Mesenteric fat pad (tissue), 1 donor: ENCODE measurements around the gene JAZF1. TPM values are rescaled to one million over a fixed set of nuclear protein-coding genes. Genes with fewer than 3 reads are reported as not detected.
"Not testable (repeated sequence)": the region's sequence is repeated elsewhere in the genome, so short reads cannot be mapped to it uniquely, and the experiment has no call there.

ENCODE experiments used
- DNase-seq: peaks from one replicate; pipeline ENCODE4 v3.0.0-alpha.2; 2020; ENCODE audit warnings: low spot score
- total RNA-seq: library from RNA; stranded (reverse); fragmentation: NEBNext Ultra II Directional; extraction: Animal tissue kit (Norgen Biotek cat#: 25700); gene quantifications from one replicate; pipeline ENCODE4 v1.2.1, GENCODE V29; 2021
- donor health status: DM: yes; HTN: yes; CAD: no.

The JAZF1 gene
- total RNA-seq, 1 donor from 2014 or later: 27.7 TPM

DNA sequence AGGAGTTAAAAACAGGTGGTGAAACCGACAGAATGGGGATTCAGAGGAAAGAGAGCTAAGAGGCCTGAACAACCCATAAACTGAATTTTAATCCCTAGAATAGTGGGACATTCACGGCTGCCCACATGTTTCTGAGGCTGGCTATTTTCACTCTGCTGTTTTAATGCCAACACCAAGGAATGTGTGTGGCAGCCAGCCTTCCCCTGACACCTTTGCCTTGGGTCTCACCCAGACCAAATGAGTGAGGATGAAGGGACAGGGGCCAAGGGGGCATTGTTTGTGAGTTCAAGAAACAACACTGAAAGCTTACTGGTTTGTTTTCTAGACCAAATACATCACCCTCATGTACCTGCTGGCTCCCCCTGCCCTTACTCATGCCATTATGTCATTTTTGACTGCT, 164.3 kb downstream of the JAZF1 start:
- DNase-seq: no peak

DNA sequence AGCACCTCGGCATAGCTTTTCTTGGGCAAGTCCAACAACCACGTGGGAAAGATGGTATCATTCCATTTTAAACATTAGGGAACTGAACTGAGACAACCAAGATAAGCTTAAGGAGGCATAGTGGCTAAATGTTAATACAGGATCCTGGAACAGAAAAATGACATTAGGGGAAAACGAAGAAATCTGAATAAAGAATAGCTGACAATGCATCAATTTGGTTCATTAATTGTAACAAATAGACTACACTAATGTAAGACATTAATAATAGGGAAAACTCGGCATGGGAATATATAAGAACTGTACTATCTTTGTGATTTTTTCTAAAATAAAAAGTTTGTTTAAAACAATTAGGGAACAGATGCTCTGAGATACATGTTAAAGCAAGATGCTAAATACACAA, 165.4 kb downstream of the JAZF1 start:
- DNase-seq: no peak

DNA sequence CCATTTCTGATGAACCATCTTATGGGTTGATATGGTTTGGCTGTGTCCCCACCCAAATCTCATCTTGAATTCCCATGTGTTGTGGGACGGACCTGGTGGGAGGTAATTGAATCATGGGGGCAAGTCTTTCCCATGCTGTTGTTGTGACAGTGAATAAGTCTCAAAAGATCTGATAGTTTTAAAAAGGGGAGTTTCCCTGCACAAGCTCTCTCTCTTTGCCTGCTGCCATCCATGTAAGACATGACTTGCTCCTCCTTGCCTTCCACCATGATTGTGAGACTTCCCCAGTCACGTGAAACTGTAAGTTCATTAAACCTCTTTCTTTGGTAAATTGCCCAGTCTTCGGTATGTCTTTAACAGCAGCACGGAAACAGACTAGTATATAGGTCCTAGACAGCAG, 166.3 kb downstream of the JAZF1 start:
- DNase-seq: not testable (repeated sequence)

DNA sequence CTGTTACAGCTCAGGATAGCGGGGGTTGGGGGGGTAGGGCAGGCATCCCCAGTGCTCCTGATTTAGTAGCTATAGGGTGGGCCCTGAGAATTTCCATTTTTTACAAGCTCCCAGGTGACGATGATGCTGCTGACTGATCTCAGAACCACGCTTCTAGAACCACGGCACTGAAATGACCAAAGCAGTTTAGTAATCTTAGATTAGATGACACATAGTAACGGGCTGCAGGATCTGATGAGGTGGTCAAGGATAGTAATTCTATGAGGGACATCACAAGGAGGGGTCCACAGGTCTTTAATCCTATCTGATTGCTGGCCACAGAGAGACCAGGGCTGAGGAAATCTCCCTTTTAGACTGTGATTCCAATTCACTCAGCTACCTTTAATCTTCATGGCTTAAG, 167.2 kb downstream of the JAZF1 start:
- DNase-seq: no peak

DNA sequence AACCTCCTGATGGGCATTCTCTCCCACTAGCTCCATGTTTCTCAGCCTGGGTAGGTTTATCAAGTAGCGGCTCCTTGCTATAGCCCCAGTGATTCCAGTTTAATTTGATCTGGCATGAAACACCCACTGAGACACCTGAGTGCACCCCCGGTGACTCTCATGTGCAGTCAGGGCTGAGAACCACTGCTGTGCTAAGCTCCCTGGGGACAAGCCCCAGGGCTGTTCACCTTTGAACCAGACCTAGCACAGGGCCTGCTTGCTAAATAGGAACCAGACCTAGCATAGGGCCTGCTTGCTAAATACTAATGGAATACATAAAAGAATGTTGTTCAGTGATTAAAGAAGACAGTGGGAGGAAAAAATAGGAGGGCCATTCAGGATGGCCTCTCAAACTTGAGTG, 167.6 kb downstream of the JAZF1 start:
- DNase-seq: no peak

DNA sequence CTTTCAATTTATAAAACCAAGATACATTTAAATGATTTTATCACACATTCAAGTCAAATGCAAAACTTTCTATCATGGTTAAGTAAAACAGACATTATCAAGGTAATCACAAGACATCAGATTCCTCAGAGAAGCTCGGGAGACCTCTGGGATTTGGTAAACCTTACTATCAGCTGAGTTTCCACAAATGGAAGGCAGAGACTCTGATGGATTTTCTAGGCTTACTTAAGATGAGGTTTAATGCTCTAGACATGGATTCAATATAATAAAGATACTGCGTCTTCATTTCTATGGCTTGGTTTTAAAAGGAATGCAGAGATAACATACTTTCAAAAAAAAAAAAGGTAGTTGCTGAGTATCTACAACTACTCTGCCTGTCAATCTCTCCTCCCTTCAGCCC, 171.7 kb downstream of the JAZF1 start:
- no peak for DNase-seq

DNA sequence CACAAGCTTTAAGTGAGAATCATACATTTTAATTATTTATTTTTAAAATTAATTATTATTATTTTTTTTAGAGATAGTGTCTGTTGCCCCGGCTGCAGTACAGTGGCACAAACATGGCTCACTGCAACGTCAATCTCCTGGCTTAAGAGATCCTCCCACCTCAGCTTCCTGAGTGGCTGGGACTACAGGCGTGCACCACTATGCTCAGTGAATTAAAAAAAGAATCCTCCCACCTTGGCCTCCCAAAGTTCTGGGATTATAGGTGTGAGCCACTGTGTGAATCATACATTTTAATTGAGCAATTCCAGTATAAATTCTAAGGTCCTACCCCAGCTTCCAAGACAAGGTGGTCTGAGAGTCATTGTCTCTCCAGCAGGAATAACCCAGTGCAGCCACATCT, 172.4 kb downstream of the JAZF1 start:
- DNase-seq: no peak

DNA sequence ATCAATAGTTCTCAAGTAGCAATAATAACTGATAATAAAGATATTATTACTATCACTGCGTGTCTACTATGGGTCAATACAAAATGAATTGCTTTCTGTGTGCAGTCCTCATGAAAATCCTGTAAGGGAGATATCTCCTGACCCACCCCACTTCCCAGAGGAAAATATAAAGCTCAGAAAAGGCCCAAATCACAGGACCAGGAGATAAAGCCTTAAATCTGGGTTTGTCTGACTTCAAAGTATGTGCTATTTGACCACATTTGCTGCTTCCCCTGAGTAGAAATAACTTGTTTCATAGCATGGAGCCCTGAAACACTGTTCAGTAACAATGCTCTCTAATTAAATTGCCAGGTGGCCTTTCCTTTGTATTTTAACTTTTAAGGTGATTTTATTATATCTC, 174.1 kb downstream of the JAZF1 start:
- no peak for DNase-seq

DNA sequence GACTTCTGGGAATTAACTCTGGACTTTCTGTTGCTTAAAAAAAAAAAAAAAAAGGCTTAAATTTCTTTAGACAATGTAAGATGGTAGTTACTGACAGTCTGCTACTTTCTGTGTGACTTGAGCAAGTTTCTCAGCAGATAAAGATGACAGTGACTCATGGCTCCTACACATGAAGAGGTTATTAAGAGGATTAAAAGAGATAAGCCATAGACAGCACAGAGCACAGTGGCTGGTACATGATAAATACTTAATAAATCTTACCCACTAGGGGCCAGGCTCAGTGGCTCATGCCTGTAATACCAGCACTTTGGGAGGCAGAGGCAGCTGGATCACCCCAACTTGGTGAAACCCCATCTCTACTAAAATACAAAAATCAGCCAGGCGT, 174.8 kb downstream of the JAZF1 start:
- no peak for DNase-seq

DNA sequence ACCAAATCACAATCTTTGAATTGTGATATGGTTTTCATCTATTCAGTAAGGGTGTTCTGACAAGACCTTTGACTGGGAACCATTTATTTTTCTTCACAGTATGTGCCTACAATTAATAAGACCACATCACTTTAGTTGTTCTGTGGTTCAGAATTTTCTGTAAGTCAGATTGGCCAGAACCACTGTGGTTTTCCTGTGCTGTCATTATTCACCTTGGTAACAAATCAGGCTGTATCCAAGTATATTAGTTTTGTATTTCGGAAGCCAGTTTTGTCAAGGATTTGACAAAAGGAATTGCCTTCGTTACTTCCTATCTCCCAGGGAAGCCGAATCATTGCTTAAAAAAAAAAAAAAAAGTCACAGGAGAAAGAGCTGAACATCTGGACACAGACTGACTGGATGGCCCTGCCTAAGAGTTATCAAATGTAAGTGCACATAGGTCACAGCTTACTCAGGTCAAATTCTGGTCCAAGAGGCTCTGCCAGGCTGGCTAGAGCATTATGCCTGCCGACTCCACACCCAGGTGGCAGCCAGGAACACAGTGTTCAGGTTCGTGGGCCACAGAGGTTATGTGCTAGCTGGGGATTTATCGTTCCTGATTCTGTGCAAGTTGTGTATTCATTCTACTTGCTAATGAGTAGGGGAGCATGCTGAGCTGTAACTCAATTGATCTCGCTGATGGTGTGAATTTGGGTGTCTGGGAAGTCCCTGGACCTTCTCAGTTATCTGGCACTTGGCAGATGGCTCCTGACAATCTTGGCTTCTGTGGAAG, 175.3 kb downstream of the JAZF1 start:
- DNase-seq: no peak

DNA sequence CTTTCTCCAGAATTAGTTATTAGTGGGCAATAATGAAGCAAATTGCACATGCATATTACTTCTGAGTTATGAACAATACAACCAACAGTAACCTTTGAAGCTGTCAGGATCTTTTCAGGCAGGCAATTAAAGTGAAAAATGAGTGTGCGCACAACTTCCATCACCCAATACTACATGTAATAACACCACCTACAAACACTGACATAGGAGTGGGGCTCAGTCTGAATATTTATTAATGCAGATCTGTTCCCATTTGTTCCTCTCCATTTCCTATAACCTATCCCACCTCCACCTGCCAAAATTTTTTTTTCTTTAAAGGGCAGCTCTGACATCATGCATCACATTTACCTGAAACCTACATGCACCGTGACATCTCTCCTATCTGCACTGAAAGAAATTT, 177.2 kb downstream of the JAZF1 start:
- DNase-seq: no peak

DNA sequence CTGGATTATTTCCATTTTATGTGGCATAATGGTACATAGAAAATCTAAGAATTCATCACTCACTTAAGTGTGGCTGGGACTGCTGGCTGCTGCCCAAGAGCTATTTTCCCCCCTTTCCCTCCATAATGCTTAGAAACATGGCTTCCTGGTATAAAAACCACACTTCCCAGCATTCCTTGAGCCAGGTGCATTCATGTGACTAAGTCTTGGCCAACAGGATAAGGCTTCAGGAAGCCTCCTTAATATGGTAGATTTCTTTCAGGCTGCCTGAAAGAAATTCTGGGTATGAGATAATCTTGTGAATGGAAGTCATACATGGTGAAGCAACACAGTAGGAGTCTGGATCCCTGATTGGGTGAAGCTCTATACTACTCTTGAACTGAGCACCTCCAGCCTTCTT, 178.0 kb downstream of the JAZF1 start:
- DNase-seq: no peak

DNA sequence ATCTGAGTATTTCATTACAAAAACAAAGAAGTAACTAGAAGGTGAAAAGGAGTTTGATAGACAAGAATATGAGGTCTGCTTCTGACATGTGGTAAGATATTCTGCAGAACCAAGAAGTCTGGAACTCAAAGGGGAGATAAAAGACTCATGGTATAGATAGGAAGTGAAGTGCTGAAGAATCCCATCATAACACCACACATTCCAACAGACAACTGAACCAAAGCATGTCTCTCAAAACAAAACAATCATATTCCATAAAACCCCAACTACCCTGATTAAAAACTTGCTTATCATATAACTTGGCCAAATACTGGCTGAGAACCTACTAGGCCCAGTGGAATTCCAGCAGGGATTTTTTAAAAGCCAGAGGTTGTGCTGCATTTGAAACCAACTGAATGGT, 178.7 kb downstream of the JAZF1 start:
- DNase-seq: no peak

DNA sequence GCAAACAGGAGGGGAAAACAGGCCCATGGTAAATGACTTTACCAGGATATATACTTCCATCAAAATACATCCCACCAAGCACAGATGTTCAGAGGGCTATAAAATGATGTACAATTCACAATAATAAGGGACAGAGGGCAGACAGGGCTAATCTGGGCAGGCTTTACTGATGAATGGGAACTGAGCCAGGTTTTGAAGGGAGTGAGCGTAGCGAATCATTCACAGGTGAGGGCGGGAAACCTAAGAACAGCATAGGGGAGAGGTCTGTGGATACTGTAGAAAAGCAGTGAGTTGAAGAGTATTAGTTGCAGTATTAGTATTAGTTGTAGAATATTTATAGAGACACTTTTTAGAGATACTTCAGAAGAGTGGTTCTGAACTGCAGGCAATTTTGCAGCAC, 180.8 kb downstream of the JAZF1 start:
- no peak for DNase-seq

DNA sequence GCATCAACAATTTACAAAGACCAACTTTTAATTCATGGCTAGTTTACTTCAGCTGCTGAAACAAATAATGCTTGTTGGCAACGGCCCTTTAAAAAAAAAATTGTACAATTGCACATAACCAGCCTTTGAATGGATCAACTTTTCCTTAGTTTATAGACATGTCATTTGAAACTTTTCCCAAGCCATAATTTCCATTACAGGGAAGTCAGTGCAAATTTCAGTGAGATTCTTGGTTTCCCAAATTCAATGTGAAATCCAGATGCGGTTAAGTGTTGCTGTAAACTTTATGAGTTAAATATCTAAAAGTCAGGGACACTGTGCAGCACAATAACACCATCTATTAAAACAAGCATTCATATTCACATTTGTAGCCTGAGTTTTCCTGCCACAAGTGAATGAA, 182.2 kb downstream of the JAZF1 start:
- DNase-seq: no peak

DNA sequence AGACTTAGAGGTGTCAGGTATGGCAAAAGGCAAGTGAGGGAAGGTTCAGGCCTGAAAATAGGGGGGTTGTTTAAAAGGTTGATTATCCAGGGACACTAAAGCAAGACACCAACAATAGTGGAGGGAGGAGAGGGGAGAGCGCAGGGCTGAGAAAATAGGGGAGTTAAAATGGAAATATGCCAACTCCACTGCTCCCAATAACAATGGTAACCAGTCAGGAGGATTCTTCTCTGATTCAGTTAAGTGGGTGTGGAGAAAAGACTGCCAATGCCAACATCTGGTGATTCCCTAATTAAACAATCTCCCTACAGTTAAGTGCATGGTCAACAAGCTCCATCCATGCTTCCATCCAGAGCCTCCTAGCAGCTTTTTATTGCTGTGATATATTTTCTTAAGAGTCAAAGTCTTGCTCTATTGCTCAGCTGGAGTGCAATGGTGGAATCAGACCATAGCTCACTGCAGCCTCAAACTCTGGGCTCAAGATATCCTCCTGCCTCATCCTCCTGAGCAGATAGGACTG, 183.3 kb downstream of the JAZF1 start:
- no peak for DNase-seq

DNA sequence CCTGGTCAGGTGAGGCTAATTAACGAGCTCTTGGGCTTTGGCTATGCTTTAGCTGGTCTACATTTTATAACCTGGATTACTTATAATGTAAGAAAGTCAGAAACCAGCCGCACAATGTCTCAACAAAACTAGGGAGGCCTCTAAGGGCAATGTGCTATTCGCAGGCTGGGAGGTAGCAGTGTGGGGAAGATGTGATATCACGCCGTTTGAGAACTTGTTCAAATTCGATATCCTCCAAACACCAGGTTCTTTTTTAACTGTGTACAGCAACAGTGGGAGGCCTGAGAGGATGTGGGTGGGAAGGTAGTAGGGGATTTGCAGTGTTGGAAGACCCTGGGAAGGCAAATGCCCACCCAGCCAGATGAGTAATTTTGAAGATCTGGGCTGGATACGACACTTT, 184.5 kb downstream of the JAZF1 start:
- no peak for DNase-seq

DNA sequence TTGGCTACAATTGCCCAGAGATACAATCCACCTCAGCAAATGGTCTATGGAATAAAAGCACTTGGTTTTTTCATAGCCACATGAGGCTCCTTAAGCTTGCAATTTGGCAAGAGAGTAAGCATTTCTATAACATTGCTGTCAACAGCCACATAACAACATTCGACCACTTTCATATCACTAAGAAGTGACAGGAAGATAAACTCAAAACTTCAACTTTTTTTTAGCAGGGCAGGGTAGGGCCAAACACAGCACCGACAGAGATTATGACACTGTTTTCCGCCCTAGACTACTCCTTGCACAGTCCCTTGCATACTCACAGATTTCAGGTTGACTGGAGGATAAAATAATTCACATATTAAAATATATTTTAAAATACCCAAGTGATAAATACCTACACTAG, 185.4 kb downstream of the JAZF1 start:
- DNase-seq: no peak

DNA sequence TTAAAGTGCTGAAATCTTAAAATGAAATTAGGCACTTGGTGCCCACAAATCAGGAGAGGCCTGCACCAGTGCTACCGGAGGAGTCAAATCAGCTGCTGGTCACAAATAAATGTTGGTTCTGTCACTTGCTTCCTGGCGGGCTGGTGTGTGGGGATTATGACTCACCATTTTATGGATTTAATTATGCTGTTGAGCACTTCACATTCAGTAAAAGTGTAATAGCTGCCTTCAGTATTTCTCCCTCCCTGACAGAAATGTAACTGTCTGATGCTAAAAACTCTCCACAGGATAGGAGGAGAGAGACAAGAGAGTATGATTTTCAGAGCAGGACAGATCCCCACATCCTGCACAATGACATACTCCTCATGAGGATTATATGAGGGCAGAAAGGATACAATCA, 186.0 kb downstream of the JAZF1 start:
- DNase-seq: no peak

DNA sequence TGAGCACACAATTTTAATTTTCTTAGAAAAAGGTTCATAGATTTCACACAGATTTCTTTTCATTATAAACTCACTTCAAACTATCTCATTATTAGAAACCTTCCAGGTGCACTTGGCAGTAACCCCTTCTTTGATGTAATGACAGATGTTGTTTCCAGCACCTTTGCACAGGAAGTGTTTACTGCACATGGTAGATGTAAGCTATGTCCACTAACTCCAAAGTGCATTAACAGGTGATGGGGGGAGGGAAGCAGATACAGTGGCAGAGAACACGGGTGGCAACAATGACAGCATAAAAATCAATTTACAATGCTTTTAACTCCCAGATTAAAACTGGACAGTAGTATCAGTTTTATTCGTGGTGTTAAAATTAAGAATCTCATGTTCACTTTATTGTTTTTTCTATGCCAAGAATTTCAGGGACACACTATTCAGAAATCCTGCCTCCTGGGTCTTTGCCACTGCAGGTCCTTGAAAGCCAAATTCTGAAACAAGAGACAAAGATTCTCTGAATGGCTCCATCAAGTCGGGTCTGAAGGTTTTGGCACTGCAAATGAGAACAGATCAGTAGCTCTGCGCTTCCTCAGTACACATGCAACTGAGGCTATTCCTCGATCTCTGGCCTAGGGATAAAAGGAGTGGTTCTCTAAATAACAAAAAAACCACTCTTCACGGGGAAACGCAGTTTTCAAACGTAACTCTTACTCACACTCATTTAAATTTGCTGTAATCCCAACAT, 187.7 kb downstream of the JAZF1 start:
- DNase-seq: no peak

DNA sequence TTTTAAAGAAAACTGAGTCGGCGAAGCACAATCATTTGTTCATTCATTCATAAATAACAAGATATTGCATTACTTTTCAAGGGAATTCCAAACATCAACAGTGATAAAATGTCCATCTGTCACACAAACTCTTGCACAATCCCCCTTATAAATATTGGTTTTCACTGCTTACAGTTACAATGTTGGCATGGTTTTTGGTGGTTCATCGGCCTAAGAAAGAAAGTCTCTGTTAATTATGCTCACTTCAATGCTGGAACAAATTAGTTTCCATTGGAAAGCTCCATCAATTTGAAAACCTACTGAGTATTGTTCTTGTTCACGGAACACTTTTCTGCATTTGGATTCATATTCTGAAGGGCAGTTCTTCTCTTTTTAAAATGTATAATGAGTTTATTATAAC, 188.5 kb downstream of the JAZF1 start:
- no peak for DNase-seq

DNA sequence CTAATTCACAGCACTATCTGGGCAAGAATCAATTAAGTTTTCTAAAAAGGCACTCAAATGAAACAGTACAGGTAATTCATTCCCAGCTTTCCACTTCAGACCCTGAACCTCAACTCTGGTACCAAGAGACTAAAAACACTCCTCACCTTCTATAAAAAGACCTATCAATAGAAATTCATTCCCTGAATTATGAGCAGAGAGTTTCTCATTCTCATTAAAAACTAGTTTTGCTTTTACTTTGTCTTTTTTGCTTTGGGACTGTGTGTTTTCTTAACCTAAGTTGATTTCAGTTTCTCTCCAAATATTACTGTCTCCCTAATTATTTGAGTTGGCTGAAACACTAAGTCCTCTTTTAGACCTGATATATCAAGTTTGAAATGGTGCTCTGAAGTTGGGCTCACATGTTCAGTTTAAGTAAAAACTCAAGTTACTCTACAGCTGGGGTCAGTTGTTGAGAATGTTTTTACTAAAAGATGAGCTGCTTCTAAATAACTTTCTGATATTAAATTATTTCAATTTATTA, 189.5 kb downstream of the JAZF1 start:
- DNase-seq: no peak

DNA sequence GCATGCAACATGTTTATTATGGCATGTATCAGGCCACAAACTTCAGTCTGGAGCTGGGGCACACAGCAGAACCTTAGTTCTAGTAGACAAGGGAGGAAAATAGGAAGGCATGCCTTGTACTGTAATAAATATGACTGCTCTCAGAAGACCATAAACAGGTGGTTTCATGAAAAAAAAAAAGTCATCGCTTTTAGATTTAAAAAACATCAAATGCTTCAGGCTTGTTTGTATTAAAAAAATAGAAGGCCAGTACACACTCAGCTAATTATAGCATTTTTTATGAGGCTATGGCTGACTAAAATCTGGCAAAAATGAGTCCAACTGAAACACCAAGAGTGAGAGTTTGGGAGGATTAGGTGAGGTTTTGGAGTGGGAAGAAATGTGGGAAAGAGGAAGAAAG, 204.1 kb downstream of the JAZF1 start:
- no peak for DNase-seq
